Mesothelial cell of epicardium (in vitro differentiated cells): Measurements from ENCODE around the gene GRP. TPM values are rescaled to one million over a fixed set of nuclear protein-coding genes. Genes with fewer than 3 reads are reported as not detected.

Source experiments
- DNase-seq, 2 experiments: peaks; one replicate each; pipeline ENCODE4 v3.0.0; 2021; ENCODE audit warnings: low spot score in 2 of 2; ENCODE audit not compliant: unreplicated experiment in 2 of 2
- H3K27ac Mint-ChIP-seq: 2 replicates; pipeline ENCODE4 v1.8.0; 2021; ENCODE audit warnings: mixed read lengths
- H3K27me3 Mint-ChIP-seq: 2 replicates; pipeline ENCODE4 v1.8.0; 2021; ENCODE audit warnings: low read depth, mixed read lengths
- H3K36me3 Mint-ChIP-seq: 2 replicates; pipeline ENCODE4 v1.8.0; 2021; ENCODE audit warnings: mixed read lengths
- H3K4me1 Mint-ChIP-seq: 2 replicates; pipeline ENCODE4 v1.8.0; 2021; ENCODE audit warnings: mixed read lengths
- H3K4me3 Mint-ChIP-seq: 2 replicates; pipeline ENCODE4 v1.8.0; 2021; ENCODE audit warnings: mild to moderate bottlenecking, moderate library complexity, mixed read lengths
- H3K9me3 Mint-ChIP-seq: 2 replicates; pipeline ENCODE4 v1.8.0; 2021; ENCODE audit warnings: mixed read lengths
- CTCF ChIP-seq: fragments of 200-600 bp; sonication (generic); IDR thresholded peaks from one replicate; pipeline ENCODE4 v1.5.0; 2021; ENCODE audit warnings: antibody characterized with exemption; ENCODE audit not compliant: unreplicated experiment
- total RNA-seq: library from RNA; stranded (reverse); gene quantifications from 3 replicates; pipeline ENCODE4 v1.2.1, GENCODE V29; 2021

GRP gene
- total RNA-seq, 1 donor from 2014 or later = not detected

GRCh38 chr18:59202258-59202820 is 17.6 kb upstream of the GRP start:
- no peaks in the 10 kb centered on the region for H3K9me3 Mint-ChIP-seq
- H3K36me3 Mint-ChIP-seq = no peaks in the 10 kb centered on the region
- no peaks in the 10 kb centered on the region for H3K4me1 Mint-ChIP-seq
- no peak for DNase-seq
- peaks cover 80% of the 10 kb centered on the region for H3K27me3 Mint-ChIP-seq
- no peak overlapping the region for H3K4me3 Mint-ChIP-seq
- TF ChIP-seq CTCF = no peak
- H3K27ac Mint-ChIP-seq = no peak overlapping the region

- H3K4me3 Mint-ChIP-seq = no peak overlapping the region
- no peak for TF ChIP-seq CTCF
- H3K36me3 Mint-ChIP-seq = no peaks in the 10 kb centered on the region
- H3K9me3 Mint-ChIP-seq = no peaks in the 10 kb centered on the region
- H3K4me1 Mint-ChIP-seq = no peaks in the 10 kb centered on the region
- peaks cover 82% of the 10 kb centered on the region for H3K27me3 Mint-ChIP-seq
- no peak overlapping the region for H3K27ac Mint-ChIP-seq
- DNase-seq = no peak
These were observed 12.5 kb upstream of the GRP start for GRCh38 chr18:59207506-59207905.

GRCh38 chr18:59208602-59209125 is 11.3 kb upstream of the GRP start:
- Mint-ChIP-seq H3K9me3 (no peaks in the 10 kb centered on the region), H3K4me1 (no peaks in the 10 kb centered on the region), H3K27me3 (peaks cover 82% of the 10 kb centered on the region), H3K36me3 (no peaks in the 10 kb centered on the region), H3K27ac (no peak overlapping the region), H3K4me3 (no peak overlapping the region)
- DNase-seq = no peak
- no peak for TF ChIP-seq CTCF

- TF ChIP-seq CTCF = no peak
- H3K4me1 Mint-ChIP-seq = no peaks in the 10 kb centered on the region
- H3K36me3 Mint-ChIP-seq = no peaks in the 10 kb centered on the region
- peaks cover 86% of the 10 kb centered on the region for H3K27me3 Mint-ChIP-seq
- H3K27ac Mint-ChIP-seq = no peak overlapping the region
- no peak for DNase-seq
- H3K4me3 Mint-ChIP-seq = no peak overlapping the region
- no peaks in the 10 kb centered on the region for H3K9me3 Mint-ChIP-seq
These were observed 9.7 kb upstream of the GRP start for GRCh38 chr18:59210299-59210698.

GRCh38 chr18:59211629-59212028 is 8.3 kb upstream of the GRP start:
- Mint-ChIP-seq H3K36me3 (no peaks in the 10 kb centered on the region), H3K4me1 (no peaks in the 10 kb centered on the region), H3K27me3 (peaks cover 92% of the 10 kb centered on the region), H3K4me3 (no peak overlapping the region), H3K27ac (no peak overlapping the region), H3K9me3 (no peaks in the 10 kb centered on the region)
- no peak for TF ChIP-seq CTCF
- no peak for DNase-seq

GRCh38 chr18:59218018-59218417 is 1.9 kb upstream of the GRP start:
- no peaks in the 10 kb centered on the region for H3K36me3 Mint-ChIP-seq
- no peaks in the 10 kb centered on the region for H3K9me3 Mint-ChIP-seq
- no peak overlapping the region for H3K4me3 Mint-ChIP-seq
- H3K27me3 Mint-ChIP-seq = peaks cover 97% of the 10 kb centered on the region
- no peak for DNase-seq
- TF ChIP-seq CTCF = no peak
- peaks cover 14% of the 10 kb centered on the region for H3K4me1 Mint-ChIP-seq
- no peak overlapping the region for H3K27ac Mint-ChIP-seq
